ENCODE measurements around the gene CRIM1.

Gene CRIM1

GRCh38 chr2:36380624-36381481 is 25.3 kb downstream of the CRIM1 start:
- TF ChIP-seq POLR2AphosphoS5 (IDR thresholded peaks at IDR 0.05; ENCODE audit: low read depth, low read length), result no peak
- TF ChIP-seq REST (IDR thresholded peaks at IDR 0.05; ENCODE audit: insufficient read depth in 1 of 2, low read depth in 2 of 2, low read length in 2 of 2), result no peak
- TF ChIP-seq FOXP2 (optimal IDR thresholded peaks at IDR 0.05; ENCODE audit: borderline replicate concordance, extremely low read depth, extremely low read length, insufficient read depth), result no peak
- no peak for TF ChIP-seq SIN3A (IDR thresholded peaks at IDR 0.05; ENCODE audit: borderline replicate concordance, insufficient read depth, low read length)
- no peak for TF ChIP-seq TAF1 (IDR thresholded peaks at IDR 0.05; ENCODE audit: borderline replicate concordance, insufficient read depth, low read length)

- TF ChIP-seq REST (IDR thresholded peaks at IDR 0.05; ENCODE audit: insufficient read depth in 1 of 2, low read depth in 2 of 2, low read length in 2 of 2), result no peak
- no peak for TF ChIP-seq FOXP2 (optimal IDR thresholded peaks at IDR 0.05; ENCODE audit: borderline replicate concordance, extremely low read depth, extremely low read length, insufficient read depth)
- TF ChIP-seq SIN3A (IDR thresholded peaks at IDR 0.05; ENCODE audit: borderline replicate concordance, insufficient read depth, low read length), result no peak
- no peak for TF ChIP-seq POLR2AphosphoS5 (IDR thresholded peaks at IDR 0.05; ENCODE audit: low read depth, low read length)
- TF ChIP-seq TAF1 (IDR thresholded peaks at IDR 0.05; ENCODE audit: borderline replicate concordance, insufficient read depth, low read length), result no peak
Observed at GRCh38 chr2:36381993-36382392, 26.4 kb downstream of the CRIM1 start.

GRCh38 chr2:36382472-36382871 is 26.9 kb downstream of the CRIM1 start:
- TF ChIP-seq SIN3A (IDR thresholded peaks at IDR 0.05; ENCODE audit: borderline replicate concordance, insufficient read depth, low read length) (no peak), POLR2AphosphoS5 (IDR thresholded peaks at IDR 0.05; ENCODE audit: low read depth, low read length) (no peak), TAF1 (IDR thresholded peaks at IDR 0.05; ENCODE audit: borderline replicate concordance, insufficient read depth, low read length) (no peak), REST (IDR thresholded peaks at IDR 0.05; ENCODE audit: insufficient read depth in 1 of 2, low read depth in 2 of 2, low read length in 2 of 2) (no peak), FOXP2 (optimal IDR thresholded peaks at IDR 0.05; ENCODE audit: borderline replicate concordance, extremely low read depth, extremely low read length, insufficient read depth) (no peak)

GRCh38 chr2:36383726-36384125 is 28.1 kb downstream of the CRIM1 start:
- TF ChIP-seq TAF1 (IDR thresholded peaks at IDR 0.05; ENCODE audit: borderline replicate concordance, insufficient read depth, low read length), result no peak
- no peak for TF ChIP-seq REST (IDR thresholded peaks at IDR 0.05; ENCODE audit: insufficient read depth in 1 of 2, low read depth in 2 of 2, low read length in 2 of 2)
- no peak for TF ChIP-seq SIN3A (IDR thresholded peaks at IDR 0.05; ENCODE audit: borderline replicate concordance, insufficient read depth, low read length)
- TF ChIP-seq POLR2AphosphoS5 (IDR thresholded peaks at IDR 0.05; ENCODE audit: low read depth, low read length), result no peak
- no peak for TF ChIP-seq FOXP2 (optimal IDR thresholded peaks at IDR 0.05; ENCODE audit: borderline replicate concordance, extremely low read depth, extremely low read length, insufficient read depth)
